Measurements from ENCODE around the gene CLEC19A.

- TF ChIP-seq CTCF (IDR thresholded peaks at IDR 0.05) (no peak), EZH2 (IDR thresholded peaks at IDR 0.05) (no peak), EZH2phosphoT487 (IDR thresholded peaks at IDR 0.05) (no peak)
Observed at GRCh38 chr16:19315889-19316433, 30.4 kb downstream of the CLEC19A start.
